GM18508 (cell line): Measurements from ENCODE around the gene ARMH2.

Experiments
- ATAC-seq: cut with Tn5 transposase; IDR thresholded peaks from one replicate; pipeline ENCODE4 v1.9.1; 2021; ENCODE audit warnings: moderate number of reproducible peaks; ENCODE audit not compliant: insufficient read depth, unreplicated experiment

ARMH2 gene

GRCh38 chr6:24821860-24822444 is 23.2 kb upstream of the ARMH2 start:
- ATAC-seq, result no peak

DNA sequence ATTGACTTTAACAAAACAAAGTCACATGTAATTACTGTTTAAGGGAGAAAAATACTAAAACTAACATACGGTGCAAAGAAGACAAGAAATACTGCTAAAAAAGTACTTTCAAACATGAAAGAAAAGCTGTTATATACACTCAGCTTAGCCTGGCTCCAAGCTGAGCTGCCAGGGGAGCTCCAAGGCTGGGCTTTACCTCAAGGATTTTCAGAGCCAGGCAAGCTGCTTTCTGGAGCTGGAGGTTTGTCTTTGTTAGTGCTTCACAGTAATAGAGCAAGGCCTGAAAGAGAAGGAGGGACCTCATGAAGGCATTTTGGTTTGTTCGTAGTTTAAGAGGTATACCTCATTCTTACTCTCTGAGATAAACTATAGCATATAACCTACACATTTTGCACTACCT is 19.6 kb upstream of the ARMH2 start:
- no peak for ATAC-seq

GRCh38 chr6:24809728-24810127 is 11.0 kb upstream of the ARMH2 start:
- no peak for ATAC-seq

- no peak for ATAC-seq
These were observed 8.9 kb upstream of the ARMH2 start for GRCh38 chr6:24807584-24807983.

DNA sequence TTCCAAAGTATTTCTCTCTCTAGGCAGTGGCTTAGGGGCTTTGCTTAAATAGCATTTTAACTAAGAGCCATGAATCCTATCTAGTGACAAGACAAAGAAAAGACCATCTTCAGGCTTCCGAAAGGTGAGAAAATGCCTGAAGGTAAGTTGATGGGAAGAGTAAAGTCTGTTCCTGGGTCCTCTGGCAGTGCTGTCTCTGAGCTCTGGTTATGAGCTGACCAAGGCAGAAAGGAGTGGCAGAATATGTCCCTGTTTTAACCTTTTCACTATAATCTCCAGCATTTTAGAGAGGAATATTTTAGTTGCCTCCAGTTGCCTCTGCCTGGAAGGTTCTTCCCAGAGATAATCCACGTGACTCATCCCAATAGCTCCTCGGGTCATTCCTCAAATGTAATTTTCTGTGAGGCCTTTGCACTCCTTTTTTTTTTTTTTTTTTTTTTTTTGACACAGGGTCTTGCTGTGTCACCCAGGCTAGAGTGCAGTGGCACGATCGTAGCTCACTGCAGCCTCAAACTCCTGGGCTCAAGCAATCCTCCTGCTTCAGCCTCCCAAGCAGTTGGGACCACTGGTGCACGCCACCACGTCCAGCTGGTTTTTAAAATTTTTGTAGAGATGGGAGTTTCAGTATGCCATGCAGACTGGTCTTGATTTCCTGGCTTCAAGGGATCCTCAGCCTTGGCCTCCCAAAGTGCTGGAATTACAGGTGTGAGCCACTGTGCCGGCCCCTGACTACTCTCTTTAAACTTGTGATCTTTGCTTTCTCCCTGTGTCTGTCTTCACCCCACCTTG is 3.7 kb upstream of the ARMH2 start:
- no peak for ATAC-seq

DNA sequence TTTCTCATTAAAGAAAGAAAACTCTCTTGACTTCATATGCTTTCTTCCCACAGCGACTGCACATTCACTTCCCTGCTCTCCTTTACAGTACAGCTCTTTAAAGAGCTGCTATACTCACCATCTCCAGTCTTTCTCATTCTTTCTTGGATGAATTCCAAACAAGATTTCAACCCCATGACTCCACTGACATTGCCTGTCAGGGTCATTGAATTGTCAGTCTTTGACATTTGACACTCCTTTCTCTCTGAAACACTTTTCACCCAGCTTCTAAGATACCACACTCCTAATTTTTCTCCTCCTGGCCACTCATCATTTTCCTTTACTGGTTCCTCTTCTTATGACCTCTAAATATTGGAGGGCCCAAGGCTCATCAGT is 811 bp upstream of the ARMH2 start:
- ATAC-seq, result no peak

GRCh38 chr6:24797596-24798216 is 1.0 kb downstream of the ARMH2 start:
- no peak for ATAC-seq

DNA sequence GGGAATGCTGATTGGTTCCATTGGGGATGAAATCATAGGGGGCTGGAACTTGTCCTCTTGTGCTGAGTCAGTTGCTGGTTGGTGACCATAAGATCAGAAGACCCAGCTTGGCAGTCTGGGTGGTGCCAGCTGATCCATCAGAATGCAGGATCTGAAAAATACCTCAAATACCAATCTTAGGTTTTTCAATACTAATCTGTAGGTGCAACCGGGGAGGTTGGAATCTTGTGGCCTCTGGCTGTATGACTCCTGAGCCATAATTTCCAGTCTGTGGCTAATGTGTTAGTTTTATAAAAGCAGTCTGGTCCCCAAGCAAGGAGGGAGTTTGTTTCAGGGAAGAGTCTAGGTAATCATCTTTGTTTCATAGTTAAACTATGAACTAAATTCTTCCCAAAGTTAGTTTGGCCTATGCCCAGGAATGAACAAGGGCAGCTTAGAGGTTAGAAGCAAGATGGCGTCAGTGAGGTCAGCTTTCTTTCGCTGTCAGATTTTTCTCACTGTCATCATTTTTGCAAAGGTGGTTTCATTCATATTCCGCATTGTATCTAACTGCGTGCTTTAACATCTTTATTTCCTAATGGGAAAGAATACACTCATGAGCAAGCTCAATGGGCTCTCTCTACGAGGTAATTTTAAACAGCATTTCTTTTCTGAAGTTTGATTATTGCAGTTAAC is 2.0 kb downstream of the ARMH2 start:
- no peak for ATAC-seq

- no peak for ATAC-seq
These were observed 3.6 kb downstream of the ARMH2 start for GRCh38 chr6:24795106-24795505.

GRCh38 chr6:24788031-24788665 is 10.6 kb downstream of the ARMH2 start:
- ATAC-seq, result no peak

DNA sequence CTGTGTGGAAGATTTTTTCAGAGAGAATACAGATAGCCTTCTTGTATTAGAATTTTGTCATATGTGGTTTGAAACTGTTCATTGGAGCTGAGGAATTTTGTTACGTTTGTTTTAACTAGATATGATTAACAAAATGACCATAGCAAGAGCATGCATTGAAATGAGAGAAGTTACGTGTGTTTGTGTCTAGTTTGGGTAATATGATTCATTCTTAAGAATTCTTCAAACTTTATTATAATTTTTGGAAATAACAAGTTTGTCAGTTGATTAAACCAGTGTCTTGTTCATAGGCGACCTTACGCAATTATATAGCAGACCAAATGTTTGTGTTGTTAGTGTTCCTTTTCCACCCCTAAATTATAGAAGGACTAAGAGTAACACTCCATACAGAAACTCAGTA is 18.5 kb downstream of the ARMH2 start:
- no peak for ATAC-seq

DNA sequence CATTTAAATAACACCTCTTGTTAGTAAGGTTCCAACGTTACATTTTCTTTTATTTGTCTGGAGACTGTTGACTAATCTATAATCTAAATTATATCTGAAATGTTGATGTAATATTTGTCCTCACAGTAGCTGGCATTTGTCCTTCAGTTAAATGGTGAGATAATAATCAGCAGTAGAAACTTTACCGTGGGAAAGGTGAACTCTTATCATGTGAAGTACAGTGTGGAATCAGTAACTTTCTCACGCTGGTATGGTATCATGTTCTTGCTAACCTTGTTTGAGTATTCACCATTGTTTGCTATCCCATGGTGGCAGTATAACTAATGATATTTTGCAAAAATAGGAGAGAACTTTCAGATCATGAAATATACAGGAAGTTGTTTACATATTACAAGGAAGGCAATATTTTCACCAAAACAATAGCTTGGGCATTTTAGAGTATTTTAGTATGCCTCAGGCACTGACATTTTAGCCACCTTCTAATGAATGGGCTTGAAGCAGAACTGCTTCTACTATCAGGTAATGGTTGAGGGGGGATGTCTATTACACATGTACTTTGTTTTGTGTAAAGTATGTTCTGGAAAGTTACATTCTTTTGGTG is 19.2 kb downstream of the ARMH2 start:
- no peak for ATAC-seq

DNA sequence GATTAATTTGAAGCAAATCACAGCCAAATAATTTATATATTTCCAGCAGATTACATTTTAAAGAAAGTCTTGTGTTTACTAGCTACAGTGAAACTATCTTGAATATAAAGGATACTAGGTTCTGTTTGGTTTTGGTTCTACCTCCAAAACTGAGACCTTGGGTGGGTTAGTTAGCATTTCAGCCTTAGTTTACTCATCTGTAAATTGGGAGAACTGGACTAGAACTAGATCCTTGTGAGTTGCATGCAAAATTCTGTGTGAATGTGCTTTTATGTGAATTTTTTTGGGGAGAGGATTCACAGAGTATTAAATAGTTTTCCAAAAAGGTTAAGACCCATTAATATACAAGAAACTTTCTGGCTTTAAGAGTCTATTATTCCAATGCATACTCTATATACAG is 19.8 kb downstream of the ARMH2 start:
- ATAC-seq, result no peak

GRCh38 chr6:24778121-24778520 is 20.6 kb downstream of the ARMH2 start:
- ATAC-seq, result no peak

DNA sequence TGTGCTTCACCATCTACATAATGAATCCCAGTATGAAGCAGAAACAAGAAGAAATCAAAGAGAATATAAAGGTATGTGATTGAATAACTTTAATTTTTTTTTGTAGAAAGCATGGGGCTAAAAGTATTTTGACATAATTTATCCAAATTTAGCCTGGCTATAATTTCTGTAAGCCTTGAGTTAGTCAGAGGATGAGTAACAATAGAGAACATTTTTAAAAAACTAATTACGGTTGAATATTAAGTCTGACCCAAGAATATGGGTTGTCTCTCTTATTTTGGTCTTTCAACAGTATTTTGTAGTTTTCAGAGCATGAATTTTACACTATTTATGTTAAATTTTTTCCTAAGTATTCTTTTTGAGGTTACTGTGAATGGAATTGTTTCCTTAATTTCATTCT is 21.5 kb downstream of the ARMH2 start:
- ATAC-seq, result no peak

- peak; percentile 2 for ATAC-seq
These were observed 23.1 kb downstream of the ARMH2 start for GRCh38 chr6:24775520-24776058.

DNA sequence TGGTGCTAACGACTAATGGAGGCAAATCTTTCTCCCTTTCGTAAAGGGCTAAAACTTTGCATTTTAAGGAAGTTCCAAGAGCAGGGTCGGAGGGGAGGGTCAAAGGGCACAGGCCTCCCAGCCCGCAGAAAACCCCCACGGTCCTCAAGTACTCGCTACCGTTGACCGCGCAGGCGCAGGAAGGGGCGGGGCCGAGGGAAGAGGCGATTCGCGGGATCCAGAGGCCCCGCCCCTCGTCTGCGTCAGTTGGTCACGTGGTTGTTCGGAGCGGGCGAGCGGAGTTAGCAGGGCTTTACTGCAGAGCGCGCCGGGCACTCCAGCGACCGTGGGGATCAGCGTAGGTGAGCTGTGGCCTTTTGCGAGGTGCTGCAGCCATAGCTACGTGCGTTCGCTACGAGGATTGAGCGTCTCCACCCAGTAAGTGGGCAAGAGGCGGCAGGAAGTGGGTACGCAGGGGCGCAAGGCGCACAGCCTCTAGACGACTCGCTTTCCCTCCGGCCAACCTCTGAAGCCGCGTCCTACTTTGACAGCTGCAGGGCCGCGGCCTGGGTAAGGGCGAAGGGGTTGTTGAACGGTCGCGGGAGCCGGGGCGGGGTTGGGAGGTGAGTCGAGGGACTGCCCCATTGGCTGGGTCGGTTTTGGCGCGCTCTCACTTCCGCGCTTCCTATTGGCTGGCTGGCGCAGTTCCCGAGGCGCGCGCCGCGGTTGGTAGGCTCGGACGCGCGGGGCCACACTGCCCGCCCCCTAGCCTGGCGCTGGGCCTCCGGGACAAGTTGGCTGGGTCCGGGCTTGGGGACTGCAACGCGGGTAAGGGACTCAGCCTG is 23.8 kb downstream of the ARMH2 start, which contains the start of gene GMNN:
TSS of gene GMNN (plus strand) at position 242 of the 824 bp plus-strand sequence. CDS start 2,310 bp downstream, outside the sequence.
- ATAC-seq, result peak; percentile 74

- ATAC-seq, result no peak
These were observed 30.4 kb downstream of the ARMH2 start for GRCh38 chr6:24768361-24768760.
